Activated CD4-positive, alpha-beta T cell treated with anti-CD3 and anti-CD28 coated beads for 48 hours (primary cell): ENCODE results near the gene CTSH.

ENCODE experiments used
- DNase-seq: peaks from one replicate; pipeline ENCODE4 v3.0.0-alpha.2; 2020

The CTSH gene

DNA sequence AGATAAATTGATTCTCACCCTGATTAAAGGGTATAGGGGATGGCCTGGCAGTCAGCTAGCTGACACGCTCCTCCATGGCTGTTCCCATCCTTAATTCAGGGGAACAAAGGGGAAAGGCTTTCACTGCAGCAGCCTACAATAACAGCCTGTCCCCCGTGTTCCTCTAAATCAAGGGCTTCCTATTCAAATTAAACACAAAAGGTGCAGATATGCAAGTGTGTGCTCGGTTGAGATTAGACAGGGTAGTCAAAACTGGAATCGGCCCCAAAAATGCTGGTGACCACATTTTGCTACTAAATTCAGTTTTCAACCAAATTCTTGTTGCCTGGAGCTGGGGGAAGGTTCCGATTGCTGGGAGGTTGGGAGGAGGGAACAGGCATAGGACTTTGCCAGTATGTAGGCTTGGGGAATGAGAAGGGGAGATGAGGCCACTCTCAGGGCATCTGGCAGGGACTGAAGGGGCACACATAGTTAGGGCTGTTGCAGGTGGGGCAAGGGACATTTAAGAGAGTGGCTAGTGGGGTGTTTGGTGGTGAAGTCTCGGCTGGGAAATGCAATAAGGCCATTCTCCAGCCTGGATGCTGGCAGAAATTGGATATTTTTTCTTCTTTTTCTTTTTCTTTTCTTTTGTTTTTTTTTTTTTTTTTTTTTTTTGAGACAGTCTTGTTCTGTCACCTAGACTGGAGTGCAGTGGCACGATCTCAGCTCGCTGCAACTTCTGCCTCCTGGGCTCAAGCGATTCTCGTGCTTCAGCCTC is 32.9 kb upstream of the CTSH start:
- DNase-seq, result no peak

DNA sequence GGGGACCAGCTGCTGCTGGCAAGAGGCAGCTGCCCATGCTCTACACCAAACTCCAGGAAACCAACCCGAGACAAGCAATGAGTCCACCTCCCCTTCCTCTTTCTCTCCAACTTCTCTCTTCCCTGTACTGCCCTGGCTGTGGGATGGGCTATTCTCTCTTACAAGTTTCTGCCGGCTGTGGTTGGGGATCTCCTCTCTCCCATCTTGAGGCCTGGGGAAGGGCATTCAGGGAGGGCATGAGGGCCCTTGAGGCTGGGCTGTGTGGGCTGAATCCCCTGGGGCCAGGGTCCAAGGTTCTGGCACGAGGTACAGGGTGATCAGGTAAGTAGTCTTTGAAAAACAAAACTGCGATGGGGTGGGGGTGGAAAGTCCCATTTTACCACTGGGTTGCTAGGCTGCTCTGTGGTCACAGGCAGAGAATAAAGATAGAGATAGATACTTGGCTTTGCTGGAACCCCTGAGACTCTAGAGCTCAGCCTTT is 32.3 kb upstream of the CTSH start:
- no peak for DNase-seq

DNA sequence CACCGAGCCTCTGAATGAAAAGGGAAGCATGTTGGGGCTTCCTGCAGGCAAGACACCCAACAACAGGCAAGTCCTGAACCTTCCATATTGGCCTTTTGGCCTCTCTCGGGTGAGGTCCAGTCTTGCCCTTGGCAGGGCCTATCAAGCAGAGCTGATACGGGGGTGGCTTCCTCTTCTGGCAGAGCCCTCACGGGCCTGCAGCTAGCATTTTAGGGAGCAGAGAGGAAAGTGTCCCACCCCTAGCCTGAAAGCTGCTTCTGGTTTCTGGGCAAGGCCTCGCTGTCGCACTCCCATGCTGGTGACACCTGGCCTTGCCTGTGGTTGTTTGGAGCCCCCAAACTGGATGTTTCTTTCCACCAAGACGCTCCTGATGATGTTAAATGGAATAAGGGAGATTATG is 31.8 kb upstream of the CTSH start:
- DNase-seq, result no peak

DNA sequence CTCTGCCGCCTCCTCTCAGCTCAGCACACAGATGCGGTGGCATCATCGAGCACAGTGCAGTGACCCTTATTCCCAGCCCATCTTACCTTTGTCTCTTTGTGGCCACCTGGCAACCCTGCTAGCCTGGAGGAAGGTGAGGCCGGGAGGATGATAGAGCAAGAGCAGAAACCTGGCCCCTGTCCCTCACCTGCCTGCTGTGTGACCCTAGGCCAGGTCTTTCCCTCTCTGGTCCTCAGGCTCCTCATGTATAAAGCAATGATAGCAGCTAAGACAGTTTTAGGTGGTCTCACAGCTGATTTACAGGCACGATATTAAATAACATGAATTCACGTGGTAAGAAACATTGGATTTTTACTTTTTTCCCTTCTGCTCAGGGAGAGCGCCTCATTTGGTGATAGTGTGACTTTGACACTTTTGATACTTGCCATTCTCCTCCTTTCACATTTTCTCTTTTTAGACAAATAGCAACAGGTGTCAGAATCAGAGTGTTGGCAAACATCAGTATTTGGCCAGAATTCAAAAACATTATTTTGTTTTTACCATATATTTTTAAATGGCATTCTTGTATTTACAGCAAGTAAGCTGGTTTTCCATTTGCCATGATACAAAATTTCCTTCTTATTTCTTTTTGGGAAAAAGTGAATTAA is 29.5 kb upstream of the CTSH start:
- no peak for DNase-seq

DNA sequence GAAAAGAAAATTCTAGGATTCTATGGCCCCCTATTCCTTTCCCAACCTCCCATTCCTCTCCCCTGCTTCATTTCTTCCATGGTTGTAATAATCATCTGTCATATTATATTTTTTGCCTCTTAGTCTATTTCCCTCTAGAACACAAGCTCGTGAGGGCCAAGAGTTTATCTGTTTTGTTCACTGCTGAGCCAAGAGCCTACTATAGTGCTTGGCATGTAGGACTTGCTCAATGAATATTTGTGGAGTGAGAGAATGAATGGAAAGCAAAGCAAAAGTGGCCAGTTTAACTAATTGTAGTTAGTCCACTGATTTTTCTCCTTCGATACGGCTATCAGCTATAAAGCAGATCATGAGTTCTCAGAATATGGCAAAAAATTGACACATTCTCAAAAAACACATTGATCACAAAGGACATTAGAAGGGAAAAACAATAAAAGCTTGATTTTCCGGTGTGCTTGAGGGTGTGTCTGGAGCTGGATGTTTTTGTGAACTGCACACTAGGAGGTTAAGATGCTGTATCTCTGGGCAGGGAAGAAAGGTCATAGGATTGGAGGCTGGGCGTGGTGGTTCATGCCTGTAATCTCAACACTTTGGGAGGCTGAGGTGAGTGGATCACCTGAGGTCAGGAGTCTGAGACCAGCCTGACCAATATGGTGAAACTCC is 25.0 kb upstream of the CTSH start:
- DNase-seq, result no peak

DNA sequence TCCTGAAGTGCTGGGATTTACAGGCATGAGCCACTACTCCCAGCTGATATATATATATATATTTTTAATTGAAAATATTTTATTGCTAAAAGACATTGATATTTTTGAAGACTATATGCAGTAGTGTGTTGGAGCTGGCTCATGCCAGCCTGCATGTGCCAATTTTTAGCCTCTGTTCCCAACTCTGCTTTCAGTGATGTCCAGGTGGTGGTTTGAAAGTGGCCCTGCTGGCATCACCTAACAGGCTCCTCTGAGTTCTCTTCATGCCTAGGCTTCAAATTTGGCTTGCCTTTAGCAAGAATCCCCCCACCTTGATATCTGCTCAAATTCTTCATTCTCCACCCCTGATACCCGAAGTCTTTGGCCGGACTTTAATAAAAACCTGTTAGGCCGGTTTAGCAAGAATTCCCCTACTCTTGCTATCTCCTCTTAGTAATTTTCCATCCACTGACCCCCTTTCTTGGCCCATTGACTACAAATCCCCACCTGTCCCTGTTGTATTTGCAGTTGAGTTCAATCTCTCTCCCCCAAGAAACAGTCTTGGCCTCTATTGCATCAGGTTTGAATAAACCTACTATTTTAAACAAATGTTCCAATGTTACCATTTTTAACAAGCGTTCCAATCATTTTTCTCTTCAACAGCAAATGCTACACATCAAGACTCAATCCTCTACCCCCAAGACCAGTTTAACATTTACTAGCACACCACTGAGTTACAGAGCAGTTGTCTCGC is 23.9 kb upstream of the CTSH start:
- no peak for DNase-seq

DNA sequence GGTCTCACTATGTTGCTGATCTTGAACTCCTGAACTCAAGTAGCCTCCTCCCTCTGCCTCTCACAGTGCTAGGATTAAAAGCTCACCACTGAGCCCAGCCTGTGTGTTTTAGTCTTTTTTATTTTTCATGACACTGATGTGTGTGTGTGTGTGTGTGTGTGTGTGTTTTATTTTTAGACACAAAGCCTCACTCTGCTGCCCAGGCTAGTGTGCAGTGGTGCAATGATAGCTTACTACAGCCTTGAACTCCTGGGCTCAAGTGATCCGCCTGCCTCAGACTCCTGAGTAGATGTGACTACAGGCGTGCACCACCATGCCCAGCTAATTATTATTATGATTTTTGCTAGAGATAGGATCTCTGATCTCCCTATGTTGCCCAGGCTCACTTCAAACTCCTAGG is 23.3 kb upstream of the CTSH start:
- no peak for DNase-seq

DNA sequence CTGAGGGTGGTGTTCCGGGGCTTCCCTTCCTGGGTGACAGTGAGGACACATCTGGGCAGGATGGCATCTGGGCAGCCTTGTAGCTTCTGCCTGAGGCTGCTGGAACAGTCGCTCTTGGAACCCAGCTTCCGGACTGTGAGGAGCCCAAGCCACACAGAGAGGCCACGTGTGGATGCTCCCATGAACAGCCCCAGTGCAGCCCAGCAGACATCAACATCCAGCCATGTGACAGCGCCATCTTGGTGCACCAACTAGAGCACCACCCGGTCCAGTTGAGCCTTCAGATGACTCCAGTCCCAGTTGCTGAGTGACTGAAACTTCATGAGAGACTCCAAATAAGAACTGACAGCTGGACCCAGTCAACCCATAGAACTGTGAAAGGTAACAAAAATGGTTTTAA is 15.5 kb upstream of the CTSH start:
- no peak for DNase-seq

DNA sequence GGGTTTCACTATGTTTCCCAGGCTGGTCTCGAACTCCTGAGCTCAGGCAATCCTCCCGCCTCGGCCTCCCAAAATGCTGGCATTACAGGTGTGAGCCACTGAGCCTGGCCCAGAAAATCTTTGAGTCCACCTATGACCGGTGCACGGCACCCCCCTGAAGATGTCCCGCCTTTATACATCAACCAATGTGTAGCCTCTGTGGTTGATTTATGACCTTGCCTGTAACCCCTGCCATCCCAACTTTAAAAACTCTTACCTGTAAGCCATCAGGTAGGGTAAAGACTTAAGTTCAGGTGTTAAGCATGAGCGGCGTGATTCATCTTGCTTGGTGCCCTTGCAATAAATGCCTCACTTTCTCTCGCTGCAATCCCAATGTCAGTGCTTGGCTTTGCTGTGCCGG is 14.5 kb upstream of the CTSH start:
- DNase-seq, result no peak

DNA sequence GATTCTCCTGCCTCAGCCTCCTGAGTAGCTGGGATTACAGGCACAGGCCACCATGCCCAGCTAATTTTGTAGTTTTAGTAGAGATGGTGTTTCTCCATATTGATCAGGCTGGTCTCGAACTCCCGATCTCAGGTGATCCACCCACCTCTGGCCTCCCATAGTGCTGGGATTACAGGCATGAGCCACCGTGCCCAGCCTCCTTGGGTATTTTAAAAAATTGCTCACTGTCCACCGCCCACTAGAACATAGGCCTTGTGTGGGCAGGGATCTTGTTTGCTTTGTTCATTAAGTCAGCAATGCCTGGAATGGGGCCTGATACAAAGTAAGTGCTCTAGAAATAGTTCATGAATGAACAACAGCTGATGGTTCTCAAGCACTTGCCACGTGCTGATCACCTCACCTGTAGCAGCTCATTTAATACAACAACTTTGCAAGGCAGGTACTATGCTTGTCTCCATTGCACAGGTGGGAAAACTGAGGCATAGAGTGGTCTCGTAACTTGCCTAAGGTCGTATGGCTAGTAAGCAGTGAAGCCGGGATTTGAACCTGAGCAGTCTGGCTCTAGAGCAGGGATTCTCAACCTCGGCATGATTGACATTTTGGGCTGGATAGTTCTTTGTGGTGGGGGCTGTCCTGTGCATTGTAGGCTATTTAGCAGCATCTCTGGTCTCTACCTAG is 12.7 kb upstream of the CTSH start:
- DNase-seq, result no peak

DNA sequence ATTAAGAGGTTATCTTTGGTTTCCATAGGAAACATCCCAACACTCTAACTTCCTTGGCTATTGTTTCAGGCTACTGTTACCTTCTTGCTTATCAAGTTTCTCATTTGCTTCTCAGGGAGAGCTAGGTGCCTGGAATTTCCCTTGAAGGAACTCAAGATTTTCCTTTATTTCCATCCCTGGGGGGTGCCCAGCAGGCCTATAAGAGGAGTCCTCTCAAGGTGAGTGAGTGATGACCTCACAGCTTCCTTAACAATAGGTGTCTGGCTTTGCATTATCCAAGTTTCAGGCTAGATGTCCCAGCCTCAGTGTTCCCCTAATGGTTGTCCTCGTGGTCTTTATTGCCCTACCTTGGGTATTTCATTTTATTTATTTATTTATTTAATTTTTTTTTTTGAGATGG is 12.1 kb upstream of the CTSH start:
- DNase-seq, result no peak

DNA sequence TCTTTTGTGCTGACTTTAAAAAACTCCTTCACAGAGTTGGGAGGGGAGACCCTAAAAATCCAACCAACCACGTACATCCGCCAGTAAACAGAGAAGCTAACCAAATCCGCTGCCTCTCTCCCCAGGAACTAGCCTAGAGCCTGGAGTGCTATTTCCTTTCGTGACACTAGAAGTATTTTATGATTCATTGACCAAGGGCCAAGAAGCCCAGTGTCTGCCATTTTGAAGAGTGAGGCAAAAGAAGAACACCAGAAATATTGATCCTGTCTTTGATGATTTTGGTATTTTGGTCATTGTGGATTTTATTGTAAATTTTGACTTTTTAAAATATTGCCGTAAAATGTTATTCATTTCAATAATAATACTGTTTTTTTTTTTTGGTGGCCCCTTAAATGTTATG is 10.5 kb upstream of the CTSH start:
- no peak for DNase-seq

DNA sequence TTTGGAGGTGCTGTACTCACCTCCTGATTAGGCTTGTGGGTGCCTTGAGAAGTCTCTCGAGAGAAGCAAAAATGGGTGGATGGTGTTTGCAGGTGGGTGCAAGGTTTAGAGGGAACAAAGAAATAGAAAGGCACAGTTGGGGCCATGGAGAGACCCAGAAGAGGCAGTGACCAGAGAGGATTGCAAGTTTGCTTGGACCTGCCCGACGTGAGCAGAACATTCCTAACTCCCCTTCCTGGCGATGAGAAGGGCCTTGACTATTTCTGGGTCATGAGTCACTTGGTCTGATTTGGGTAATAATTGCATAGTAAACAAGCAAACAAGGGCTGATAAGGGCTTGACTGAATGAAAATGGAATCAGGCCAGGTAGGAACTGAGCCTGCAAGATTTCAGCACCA is 7.0 kb upstream of the CTSH start:
- DNase-seq, result no peak

DNA sequence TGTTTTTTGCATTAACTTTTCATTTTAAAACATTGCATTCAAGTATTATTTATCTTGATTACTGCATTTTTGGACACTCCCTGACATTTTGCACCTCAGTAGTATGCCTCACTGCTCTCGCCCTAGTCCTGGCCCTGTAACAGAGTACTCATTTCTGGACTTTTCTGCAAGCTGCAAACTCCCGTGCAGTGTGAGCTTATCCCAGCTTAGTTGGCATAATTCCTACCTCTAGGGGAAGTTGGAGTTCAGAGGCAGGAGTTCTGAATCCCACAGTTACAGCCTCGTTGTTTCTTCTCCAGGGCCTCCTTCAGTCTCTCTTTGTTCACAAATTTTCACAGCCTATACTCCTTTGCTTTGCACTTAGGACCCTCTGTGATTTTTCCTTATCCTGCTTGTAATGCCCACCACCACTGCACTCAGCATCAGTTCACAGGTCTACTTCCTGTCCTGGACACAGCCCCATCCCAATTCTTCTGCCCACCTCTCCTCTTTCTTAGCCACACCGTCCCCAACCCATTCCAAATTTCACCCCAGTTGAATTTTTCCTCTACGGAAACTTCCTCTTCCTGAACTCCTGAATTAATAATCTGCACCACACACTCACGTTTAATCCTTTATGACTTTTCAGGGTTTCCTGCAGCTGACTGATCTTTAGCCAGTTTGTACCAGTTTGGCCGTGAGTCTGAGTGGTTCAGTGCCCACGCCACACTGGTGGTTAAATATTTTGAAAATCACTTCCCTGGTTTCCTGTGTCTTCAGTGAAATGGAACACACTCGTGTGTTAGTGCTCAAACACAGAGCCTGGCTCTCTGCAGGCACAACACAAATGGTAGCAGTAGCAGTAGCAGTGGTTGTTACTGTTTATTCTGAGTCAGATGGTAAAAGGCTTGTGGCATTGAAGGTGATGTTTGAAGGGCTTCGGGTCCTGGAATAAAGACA is 6.3 kb upstream of the CTSH start:
- DNase-seq, result no peak

DNA sequence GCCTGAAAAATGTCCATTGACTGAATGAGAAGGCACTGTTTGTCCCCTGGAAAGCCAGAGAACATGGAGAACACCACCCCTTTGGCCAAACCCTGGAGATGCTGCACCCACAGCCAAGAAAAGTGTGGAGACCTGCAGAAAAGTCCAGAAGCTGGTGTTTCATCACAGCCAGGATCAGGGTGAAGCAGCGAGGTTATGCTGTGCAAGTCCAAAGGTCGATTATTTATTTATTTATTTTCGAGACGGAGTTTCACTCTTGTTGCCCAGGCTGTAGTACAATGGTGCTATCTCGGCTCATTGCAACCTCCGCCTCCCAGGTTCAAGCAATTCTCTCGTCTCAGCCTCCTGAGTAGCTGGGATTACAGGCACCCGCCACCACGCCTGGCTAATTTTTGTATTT is 5.5 kb upstream of the CTSH start:
- no peak for DNase-seq

DNA sequence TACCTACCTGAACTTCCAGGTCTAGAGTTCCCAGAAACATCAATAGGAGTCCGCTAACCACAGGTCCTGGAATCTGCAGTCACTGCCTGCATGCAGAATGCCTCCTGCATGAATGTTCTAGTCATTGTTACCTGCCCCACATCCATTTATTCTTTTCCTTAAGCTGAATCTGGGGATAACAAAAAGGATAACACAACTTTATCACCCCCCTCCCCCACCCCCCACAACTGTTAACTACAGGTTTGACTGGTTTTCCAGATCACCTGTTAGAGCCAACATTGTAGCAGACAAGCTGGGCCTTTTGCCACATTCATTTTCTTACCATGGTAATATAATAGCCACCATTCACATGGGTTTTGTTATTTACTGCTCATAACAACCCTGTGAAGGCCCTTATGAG is 4.6 kb upstream of the CTSH start:
- no peak for DNase-seq

DNA sequence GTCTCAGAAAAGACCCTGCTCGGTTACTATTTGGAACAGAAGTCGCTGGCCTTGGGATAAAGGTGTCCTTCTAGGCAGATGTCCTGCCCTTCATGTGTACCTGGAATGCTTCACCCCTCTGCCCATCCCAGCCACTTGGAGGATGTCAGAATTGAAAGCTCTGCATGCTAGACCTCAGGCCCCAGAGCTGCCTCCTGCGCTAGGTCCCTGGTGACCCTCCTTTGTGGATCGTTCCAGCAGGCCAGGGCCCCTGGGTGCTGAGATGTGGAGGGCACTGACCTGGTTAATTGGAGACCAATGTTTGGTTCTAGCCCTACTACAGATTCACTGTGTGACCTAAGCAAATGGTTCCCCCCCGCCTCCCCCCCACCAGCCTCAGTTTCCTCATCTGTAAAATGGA is 2.7 kb upstream of the CTSH start:
- no peak for DNase-seq

DNA sequence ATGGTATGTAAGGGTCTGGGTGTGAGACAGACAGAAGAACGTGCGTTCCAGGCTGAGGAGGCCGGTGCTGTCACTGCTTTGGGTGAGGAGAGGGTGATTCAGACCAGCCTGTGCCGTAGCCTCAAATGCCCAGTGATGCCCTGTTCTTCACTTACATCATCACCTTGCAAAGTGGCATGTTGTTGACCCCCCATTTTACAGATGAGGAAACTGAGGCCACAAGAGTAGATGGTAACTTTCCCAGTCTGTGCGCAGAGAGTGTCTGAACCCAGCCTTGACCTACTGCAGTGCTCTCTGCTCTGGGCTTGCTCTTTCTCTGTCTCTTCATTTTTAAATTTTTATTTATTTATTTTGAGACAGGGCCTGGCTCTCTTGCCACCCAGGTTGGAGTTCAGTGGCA is 1.6 kb upstream of the CTSH start:
- no peak for DNase-seq

DNA sequence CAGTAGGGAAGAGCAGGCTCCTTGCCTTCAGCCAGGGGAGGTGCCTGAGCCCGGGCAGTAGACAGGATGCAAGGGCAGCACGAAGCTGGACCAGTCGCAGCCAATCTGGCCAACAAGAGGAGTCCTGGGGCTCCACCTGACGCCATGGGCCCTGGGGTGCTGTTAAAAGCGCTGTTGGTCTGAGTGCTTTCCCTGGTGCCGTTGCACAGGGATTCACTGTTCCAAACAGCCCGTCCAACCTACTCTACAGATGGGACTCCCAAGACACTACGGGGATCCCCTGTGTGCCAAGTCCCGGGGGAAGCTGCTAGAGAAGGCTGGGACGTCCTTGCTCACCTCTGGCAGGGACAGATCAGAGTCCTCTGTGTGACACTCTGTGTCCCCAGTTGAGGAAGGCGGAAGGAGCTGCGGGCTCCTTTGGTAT is 632 bp downstream of the CTSH start:
- no peak for DNase-seq

DNA sequence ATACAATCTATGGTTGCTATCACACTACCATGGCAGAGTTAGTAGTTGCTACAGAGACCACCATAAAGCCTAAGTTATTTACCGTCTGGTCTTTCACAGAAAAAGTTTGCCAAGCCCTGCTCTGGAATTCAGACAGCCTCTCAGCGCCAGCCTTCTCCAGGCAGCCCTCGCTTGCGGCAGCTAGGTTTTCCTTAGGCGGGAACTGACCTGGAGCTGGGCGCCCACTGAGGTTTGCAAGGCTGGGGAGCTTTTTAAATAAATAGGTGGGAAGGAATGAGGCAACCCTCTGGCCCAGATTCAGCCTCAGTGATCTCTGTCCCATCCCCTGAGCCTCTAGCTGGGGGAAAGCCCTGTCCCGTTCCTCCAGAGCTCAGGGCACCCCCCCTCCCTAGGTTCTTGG is 1.2 kb downstream of the CTSH start:
- DNase-seq, result no peak

DNA sequence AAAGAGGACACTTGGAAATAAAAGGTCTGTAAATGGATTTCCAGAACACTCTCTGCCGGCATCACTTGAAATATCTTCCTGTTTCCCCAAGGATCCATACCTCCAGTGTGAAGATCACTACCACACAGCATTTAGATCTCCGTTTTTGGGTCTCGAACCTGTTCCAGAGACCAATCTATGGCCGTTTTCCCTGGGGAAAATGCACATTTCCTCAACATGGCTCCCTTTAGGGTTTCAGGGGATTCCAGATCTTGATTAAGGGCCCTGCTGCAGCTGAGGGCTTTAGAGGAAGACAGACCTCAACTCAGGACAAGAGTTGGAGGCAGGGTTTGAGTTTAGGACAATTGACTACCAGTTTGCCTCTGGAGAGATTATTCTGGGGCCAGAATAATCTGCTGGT is 2.1 kb downstream of the CTSH start:
- no peak for DNase-seq
